K562 (cell line): Measurements from ENCODE around the gene GNG7. TPM values are rescaled to one million over a fixed set of nuclear protein-coding genes. Genes with fewer than 3 reads are reported as not detected.

Experiments
- EWSR1 ChIP-seq: fragments of 450-650 bp; IDR thresholded peaks from 2 replicates; pipeline ENCODE4 v1.6.1; 2018; ENCODE audit warnings: borderline replicate concordance, mild to moderate bottlenecking, low read depth, moderate library complexity; ENCODE audit not compliant: partially characterized antibody
- FOSL1 ChIP-seq: fragments of 200-800 bp; sonication (Bioruptor generic); conservative IDR thresholded peaks from 2 replicates; pipeline ENCODE4 v1.6.1; 2016; ENCODE audit warnings: missing genetic modification characterization, missing compliant biosample characterization
- HDAC6 ChIP-seq: IDR thresholded peaks from 2 replicates; pipeline ENCODE4 v1.6.1; 2012; ENCODE audit warnings: low read depth, mild to moderate bottlenecking, control low read depth, inconsistent platforms, low read length, moderate library complexity
- HNRNPL ChIP-seq: fragments of 200-400 bp; formaldehyde crosslinking; IDR thresholded peaks from 2 replicates; pipeline ENCODE4 v1.6.1; 2017; ENCODE audit warnings: low read depth, mild to moderate bottlenecking, low read length
- KLF16 ChIP-seq: IDR thresholded peaks from 2 replicates; pipeline ENCODE4 v1.6.1; 2016; ENCODE audit warnings: antibody characterized with exemption
- LCOR ChIP-seq: sonication (generic); formaldehyde crosslinking; IDR thresholded peaks from 2 replicates; pipeline ENCODE4 v1.8.0; 2022; ENCODE audit warnings: mild to moderate bottlenecking, missing genetic modification reagents
- LEF1 ChIP-seq: fragments of 450-650 bp; IDR thresholded peaks from 2 replicates; pipeline ENCODE4 v1.6.1; 2016; ENCODE audit warnings: mild to moderate bottlenecking
- PKNOX1 ChIP-seq: fragments of 450-650 bp; IDR thresholded peaks from 2 replicates; pipeline ENCODE4 v1.6.1; 2016
- POLR2H ChIP-seq: IDR thresholded peaks from 2 replicates; pipeline ENCODE4 v1.6.1; 2016; ENCODE audit warnings: missing genetic modification characterization, low read depth, mild to moderate bottlenecking, control low read depth, missing compliant biosample characterization, moderate library complexity
- SMARCE1 ChIP-seq: fragments of 450-650 bp; IDR thresholded peaks from 2 replicates; pipeline ENCODE4 v1.7.1; 2016; ENCODE audit warnings: mild to moderate bottlenecking
- SRSF3 ChIP-seq: fragments of 200-400 bp; formaldehyde crosslinking; IDR thresholded peaks from 2 replicates; pipeline ENCODE4 v1.6.1; 2016; ENCODE audit warnings: mild to moderate bottlenecking, low read length, moderate library complexity; ENCODE audit not compliant: insufficient read depth
- ZNF134 ChIP-seq: fragments of 250-450 bp; sonication (Bioruptor Pico); conservative IDR thresholded peaks from 2 replicates; pipeline ENCODE4 v1.4.0; 2020
- ZNF318 ChIP-seq, 2 experiments: fragments of 450-650 bp; IDR thresholded peaks; 2 replicates each; pipeline ENCODE4 v1.6.1; 2016; ENCODE audit warnings: mild to moderate bottlenecking in 2 of 2, borderline replicate concordance in 1 of 2, low read depth in 1 of 2, moderate library complexity in 1 of 2
- ZNF347 ChIP-seq: fragments of 450-650 bp; formaldehyde crosslinking; IDR thresholded peaks from 2 replicates; pipeline ENCODE4 v1.4.0; 2020; ENCODE audit warnings: low read depth, mild to moderate bottlenecking, moderate library complexity
- ZNF449 ChIP-seq: fragments of 250-450 bp; sonication (Bioruptor Pico); IDR thresholded peaks from 2 replicates; pipeline ENCODE4 v1.8.0; 2022; ENCODE audit warnings: moderate library complexity, mild to moderate bottlenecking, inconsistent platforms
- ZNF77 ChIP-seq: fragments of 250-450 bp; sonication (Bioruptor Pico); IDR thresholded peaks from 2 replicates; pipeline ENCODE4 v1.5.0; 2020
- polyA plus RNA-seq, 8 experiments: library from polyadenylated mRNA; depleted of rRNA in 4 of 8; stranded (reverse) in 5 of 8; unstranded in 3 of 8; fragments of >200 nt; fragmentation: Nextera tagmentation in 2 of 8; fragmentation: Illumina TruSeq in 1 of 8; extraction: Ambion mirVana in 2 of 8; extraction: Trizol in 1 of 8; gene quantifications; 2 replicates each; pipeline versions ENCODE4 v1.2.1 to v1.2.3, GENCODE V29; 2011 to 2014; ENCODE audit warnings: inconsistent platforms in 1 of 8, missing spikeins in 1 of 8
- total RNA-seq, 7 experiments: library from RNA; depleted of rRNA in 6 of 7; stranded (reverse); fragments of >200 nt in 6 of 7; fragmentation: Illumina TruSeq in 2 of 7; extraction: Trizol in 2 of 7; gene quantifications; 2 replicates each; pipeline versions ENCODE4 v1.2.1 to v1.2.3, GENCODE V29; 2011 to 2021; ENCODE audit warnings: low replicate concordance in 1 of 7

The GNG7 gene
- total and polyA plus RNA-seq, 9 of the 15 experiments (the other 6 are each of a cell fraction or from before 2014, with no cell fraction given) = 0.01 to 0.20 (median 0.06) TPM; not detected in 1

GRCh38 chr19:2488942-2489731 lies 213.4 kb downstream of the GNG7 start (continued):
- no peak for TF ChIP-seq POLR2H (tag)
- TF ChIP-seq ZNF347 = no peak
- TF ChIP-seq LCOR (CRISPR knock-in tag) = no peak
- TF ChIP-seq HNRNPL = peak; percentile 51; the same call in 1 of the 2 replicates
- TF ChIP-seq HDAC6 = 0 out of 2 replicates have a peak, but pooled peaks have one; percentile 38
- no peak for TF ChIP-seq ZNF318 (IDR thresholded peaks at IDR 0.05; ENCODE audit: borderline replicate concordance in 1 of 2, low read depth in 1 of 2)
- no peak for TF ChIP-seq EWSR1
- TF ChIP-seq LEF1 = no peak
- TF ChIP-seq ZNF449 (CRISPR knock-in tag) = no peak
- no peak for TF ChIP-seq ZNF134 (CRISPR knock-in tag)
- TF ChIP-seq KLF16 = no peak
- TF ChIP-seq FOSL1 (tag) = no peak
- TF ChIP-seq SRSF3 = no peak
- no peak for TF ChIP-seq PKNOX1
- no peak for TF ChIP-seq SMARCE1
- no peak for TF ChIP-seq ZNF77 (CRISPR knock-in tag)
